Gastroesophageal sphincter (tissue), 4 donors: ENCODE results near the gene ARPIN. TPM values are rescaled to one million over a fixed set of nuclear protein-coding genes. Genes with fewer than 3 reads are reported as not detected.

ENCODE experiments used
- ATAC-seq: fragments of 150-250 bp; one replicate; pipeline ENCODE4 v1.9.1; 2016; ENCODE audit warnings: mild to moderate bottlenecking, moderate library complexity
- H3K27ac ChIP-seq, 4 donors: fragments of 200-600 bp; sonication (generic) in 3 of 4; 1 replicate in 3 of 4; 2 replicates in 1 of 4; pipeline ENCODE4 v1.5.1; 2016 to 2019
- H3K27me3 ChIP-seq: fragments of 200-600 bp; sonication (generic); one replicate; pipeline ENCODE4 v1.5.1; 2019
- H3K36me3 ChIP-seq, 2 donors: fragments of 200-600 bp; sonication (generic); one replicate each; pipeline ENCODE4 v1.5.1; 2019; ENCODE audit warnings: control low read depth in 1 of 2
- H3K4me1 ChIP-seq, 3 donors: fragments of 200-600 bp; sonication (generic); 1 replicate in 2 of 3; 2 replicates in 1 of 3; pipeline ENCODE4 v1.5.1; 2016 to 2019; ENCODE audit warnings: control low read depth in 2 of 3
- H3K4me3 ChIP-seq, 2 donors: fragments of 200-600 bp; sonication (generic); one replicate each; pipeline ENCODE4 v1.5.1; 2019; ENCODE audit warnings: mild to moderate bottlenecking in 1 of 2, moderate library complexity in 1 of 2
- H3K9me3 ChIP-seq, 3 donors: fragments of 200-600 bp; sonication (generic); one replicate each; pipeline ENCODE4 v1.5.1; 2017 to 2019; ENCODE audit warnings: control low read depth in 2 of 3
- CTCF ChIP-seq, 4 experiments: fragments of 200-600 bp in 2 of 4; fragments of 450-650 bp in 2 of 4; sonication (generic) in 1 of 4; IDR thresholded peaks; one replicate each; pipeline ENCODE4 v1.5.1; 2017 to 2019; ENCODE audit warnings: antibody characterized with exemption in 4 of 4, mild to moderate bottlenecking in 2 of 4, moderate library complexity in 2 of 4
- EP300 ChIP-seq: sonication (generic); formaldehyde crosslinking; IDR thresholded peaks from one replicate; pipeline ENCODE4 v1.6.1; 2017; ENCODE audit warnings: antibody characterized with exemption, mild to moderate bottlenecking
- POLR2A ChIP-seq, 2 donors: fragments of 450-650 bp; IDR thresholded peaks; one replicate each; pipeline ENCODE4 v1.6.1; 2017; ENCODE audit warnings: antibody characterized with exemption in 2 of 2, mild to moderate bottlenecking in 2 of 2, moderate library complexity in 1 of 2
- POLR2AphosphoS5 ChIP-seq: sonication (generic); formaldehyde crosslinking; IDR thresholded peaks from one replicate; pipeline ENCODE4 v1.6.1; 2017; ENCODE audit warnings: antibody characterized with exemption
- WGBS, 2 donors: methylation state at CpG; one replicate each; pipeline ENCODE4 v1.1.5; 2018; ENCODE audit warnings: low coverage in 1 of 2; 5-methylcytosine and 5-hydroxymethylcytosine counted together
- total RNA-seq, 4 donors: library from RNA; depleted of rRNA; stranded (reverse); fragments of >200 nt; gene quantifications; one replicate each; pipeline ENCODE4 v1.1.0, GENCODE V29; 2016

ARPIN gene
- total RNA-seq, 4 donors from 2014 or later, result 20.9 to 25.4 (median 24.3) TPM

- TF ChIP-seq POLR2AphosphoS5 (no peak), POLR2A (IDR thresholded peaks at IDR 0.05) (no peak), CTCF (IDR thresholded peaks at IDR 0.05) (no peak), EP300 (no peak)
- no peak overlapping the region for H3K27ac ChIP-seq
- no peak for ATAC-seq
- no peaks in the 10 kb centered on the region for H3K9me3 ChIP-seq
- H3K27me3 ChIP-seq, result no peaks in the 10 kb centered on the region
- 33 to 83% methylated on average over 1 of the region's 2 CpGs for WGBS, 2 donors
- peaks cover 0 to 57% of the 10 kb centered on the region in 2 donors for H3K36me3 ChIP-seq
- no peak overlapping the region for H3K4me3 ChIP-seq
- H3K4me1 ChIP-seq, result peaks cover 0 to 28% (median 0%) of the 10 kb centered on the region in 3 donors
Measured at GRCh38 chr15:89909611-89910010, 3.1 kb downstream of the ARPIN start.

- Histone ChIP-seq H3K27ac (no peak overlapping the region), H3K27me3 (no peaks in the 10 kb centered on the region), H3K4me3 (no peak overlapping the region), H3K36me3 (peaks cover 0 to 71% of the 10 kb centered on the region in 2 donors), H3K9me3 (no peaks in the 10 kb centered on the region), H3K4me1 (peaks cover 0 to 24% (median 0%) of the 10 kb centered on the region in 3 donors)
- WGBS, 2 donors, result 80 to 88% methylated on average over 5 of the region's 16 CpGs
- TF ChIP-seq POLR2A (IDR thresholded peaks at IDR 0.05), result no peak
- no peak for TF ChIP-seq EP300
- no peak for TF ChIP-seq POLR2AphosphoS5
- no peak for TF ChIP-seq CTCF (IDR thresholded peaks at IDR 0.05)
- ATAC-seq, result no peak
Measured at GRCh38 chr15:89908226-89908625, 4.5 kb downstream of the ARPIN start.

- H3K27ac ChIP-seq, result no peak overlapping the region
- WGBS, 2 donors, result 89 to 100% methylated on average over 1 to 3 of the region's 7 CpGs
- ATAC-seq, result no peak
- no peaks in the 10 kb centered on the region for H3K9me3 ChIP-seq
- peaks cover 0 to 80% of the 10 kb centered on the region in 2 donors for H3K36me3 ChIP-seq
- TF ChIP-seq POLR2A (IDR thresholded peaks at IDR 0.05) (no peak), EP300 (no peak), CTCF (IDR thresholded peaks at IDR 0.05) (no peak), POLR2AphosphoS5 (no peak)
- H3K4me1 ChIP-seq, result peaks cover 0 to 20% (median 0%) of the 10 kb centered on the region in 3 donors
- no peak overlapping the region for H3K4me3 ChIP-seq
- no peaks in the 10 kb centered on the region for H3K27me3 ChIP-seq
Measured at GRCh38 chr15:89907289-89907688, 5.5 kb downstream of the ARPIN start.

DNA sequence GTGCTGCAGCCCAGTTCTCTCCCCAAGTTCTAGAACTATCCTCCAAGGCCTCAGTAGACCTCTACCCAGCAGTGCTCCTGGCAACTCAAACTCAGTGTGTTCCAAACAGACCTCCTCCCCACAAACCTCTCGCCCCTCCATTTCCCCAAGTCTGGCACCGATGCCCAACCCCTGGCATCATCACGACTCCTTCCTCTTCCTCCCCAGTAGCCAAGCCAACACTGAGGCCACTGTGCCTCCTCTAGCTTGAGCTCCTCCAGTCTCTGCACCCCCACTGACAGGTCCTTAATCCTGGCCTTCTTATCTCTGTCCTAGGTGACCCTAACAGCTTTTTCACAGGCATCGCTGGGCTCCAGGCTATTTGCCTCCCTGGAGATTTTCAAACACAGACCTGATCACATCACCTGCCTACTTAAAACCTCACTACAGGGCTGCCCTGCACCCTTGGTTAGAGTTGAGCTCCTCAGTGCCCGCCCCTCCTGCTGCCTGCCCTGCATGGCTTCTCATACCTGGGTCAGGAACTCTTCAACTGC, 6.8 kb downstream of the ARPIN start:
- Histone ChIP-seq H3K4me1 (peaks cover 0 to 7% (median 0%) of the 10 kb centered on the region in 3 donors), H3K9me3 (no peaks in the 10 kb centered on the region), H3K27ac (no peak overlapping the region), H3K4me3 (no peak overlapping the region), H3K27me3 (no peaks in the 10 kb centered on the region), H3K36me3 (peaks cover 0 to 94% of the 10 kb centered on the region in 2 donors)
- WGBS, 2 donors, result 94 to 100% methylated on average over 1 to 5 of the region's 5 CpGs
- TF ChIP-seq CTCF (IDR thresholded peaks at IDR 0.05), result no peak
- TF ChIP-seq POLR2A (IDR thresholded peaks at IDR 0.05), result no peak
- TF ChIP-seq POLR2AphosphoS5, result no peak
- no peak for TF ChIP-seq EP300
- ATAC-seq, result no peak

GRCh38 chr15:89904519-89904918, 8.2 kb downstream of the ARPIN start:
- Histone ChIP-seq H3K27me3 (no peaks in the 10 kb centered on the region), H3K27ac (no peak overlapping the region), H3K36me3 (peaks cover 0 to 97% of the 10 kb centered on the region in 2 donors), H3K4me3 (no peak overlapping the region), H3K9me3 (no peaks in the 10 kb centered on the region), H3K4me1 (no peaks in the 10 kb centered on the region)
- TF ChIP-seq CTCF (IDR thresholded peaks at IDR 0.05) (no peak), POLR2A (IDR thresholded peaks at IDR 0.05) (no peak), EP300 (no peak), POLR2AphosphoS5 (no peak)
- no peak for ATAC-seq
- no CpG with 5 or more reads among the region's 5 CpGs for WGBS, 2 donors
